SK-N-SH (cell line): ENCODE measurements around the gene SLC35D2. TPM values are rescaled to one million over a fixed set of nuclear protein-coding genes. Genes with fewer than 3 reads are reported as not detected.

ENCODE experiments used
- CTCF ChIA-PET: fragments of 300-600, 350-600 bp; formaldehyde crosslinking; extraction: SDS; loops from one replicate; lab custom pipeline; 2021; lab: Yijun Ruan, JAX
- POLR2A ChIA-PET: fragments of 350-600 bp; sonication (Branson Sonifier 250); formaldehyde crosslinking; extraction: SDS; loops from one replicate; lab custom pipeline; 2020; ENCODE audit warnings: antibody characterized with exemption, inconsistent platforms; lab: Yijun Ruan, JAX
- DNase-seq: peaks from one replicate; pipeline ENCODE4 v3.0.0; 2012
- H2AFZ ChIP-seq: fragments of 200-600 bp; sonication (generic); 2 replicates; pipeline ENCODE4 v1.8.1; 2016; ENCODE audit warnings: antibody characterized with exemption, mild to moderate bottlenecking, low read depth
- H3F3A ChIP-seq: fragments of 200-600 bp; sonication (generic); replicated peaks from 2 replicates; pipeline ENCODE3; 2016; ENCODE audit warnings: antibody characterized with exemption, mild to moderate bottlenecking; ENCODE audit not compliant: insufficient read depth
- H3K27ac ChIP-seq, 2 experiments: fragments of 200-500 bp in 1 of 2; fragments of 200-600 bp in 1 of 2; sonication (Bioruptor generic) in 1 of 2; sonication (generic), shearing (Covaris generic) in 1 of 2; 2 replicates each; pipeline versions ENCODE4 v1.5.1 to v1.6.1; 2014 to 2016; ENCODE audit warnings: low read depth in 2 of 2, inconsistent platforms in 1 of 2, low read length in 1 of 2, mild to moderate bottlenecking in 1 of 2, mixed read lengths in 1 of 2
- H3K27me3 ChIP-seq: fragments of 200-600 bp; sonication (generic), shearing (Covaris generic); 2 replicates; pipeline ENCODE4 v1.6.1; 2016; ENCODE audit warnings: mixed run types; ENCODE audit not compliant: insufficient read depth
- H3K36me3 ChIP-seq, 2 experiments: fragments of 200-500 bp in 1 of 2; fragments of 200-600 bp in 1 of 2; sonication (Bioruptor generic) in 1 of 2; sonication (generic) in 1 of 2; replicated peaks in 1 of 2; 2 replicates each; pipeline versions ENCODE3 to v1.5.1; 2014 to 2016; ENCODE audit warnings: low read length in 1 of 2, mild to moderate bottlenecking in 1 of 2; ENCODE audit not compliant: insufficient read depth in 2 of 2, control insufficient read depth in 1 of 2
- H3K4me1 ChIP-seq, 2 experiments: fragments of 200-500 bp in 1 of 2; fragments of 200-600 bp in 1 of 2; sonication (Bioruptor generic) in 1 of 2; sonication (generic), shearing (Covaris generic) in 1 of 2; 2 replicates each; pipeline versions ENCODE4 v1.5.1 to v1.6.1; 2014 to 2016; ENCODE audit warnings: low read depth in 1 of 2, low read length in 1 of 2, mixed run types in 1 of 2; ENCODE audit not compliant: insufficient read depth in 2 of 2, control insufficient read depth in 1 of 2
- H3K4me2 ChIP-seq: fragments of 200-600 bp; sonication (generic), shearing (Covaris generic); 2 replicates; pipeline ENCODE4 v1.6.1; 2017; ENCODE audit warnings: mixed run types
- H3K4me3 ChIP-seq, 2 experiments: fragments of 200-500 bp in 1 of 2; fragments of 200-600 bp in 1 of 2; sonication (Bioruptor generic) in 1 of 2; sonication (generic), shearing (Covaris generic) in 1 of 2; 2 replicates each; pipeline versions ENCODE4 v1.5.1 to v1.8.1; 2014 to 2016; ENCODE audit warnings: low read depth in 2 of 2, inconsistent platforms in 1 of 2, low read length in 1 of 2, mild to moderate bottlenecking in 1 of 2, mixed read lengths in 1 of 2, moderate library complexity in 1 of 2
- H3K79me2 ChIP-seq: fragments of 200-600 bp; sonication (generic); 2 replicates; pipeline ENCODE4 v1.8.1; 2017; ENCODE audit warnings: mild to moderate bottlenecking; ENCODE audit not compliant: insufficient read depth
- H3K9ac ChIP-seq: fragments of 200-600 bp; sonication (generic); 2 replicates; pipeline ENCODE4 v1.6.1; 2017; ENCODE audit warnings: mixed run types
- H3K9me2 ChIP-seq: fragments of 200-600 bp; sonication (generic); 2 replicates; pipeline ENCODE4 v1.6.1; 2017; ENCODE audit warnings: mixed run types
- H3K9me3 ChIP-seq: fragments of 200-600 bp; sonication (generic); 2 replicates; pipeline ENCODE4 v1.6.1; 2017; ENCODE audit warnings: mixed run types, mild to moderate bottlenecking, moderate library complexity
- H4K20me1 ChIP-seq: fragments of 200-600 bp; sonication (generic); 2 replicates; pipeline ENCODE4 v1.6.1; 2017; ENCODE audit warnings: mild to moderate bottlenecking, mixed run types; ENCODE audit not compliant: insufficient read depth
- CHD2 ChIP-seq: fragments of 150-350 bp; IDR thresholded peaks from 2 replicates; pipeline ENCODE4 v1.6.1; 2018; ENCODE audit warnings: low read length; ENCODE audit not compliant: partially characterized antibody
- GABPA ChIP-seq: IDR thresholded peaks from 2 replicates; pipeline ENCODE4 v1.4.0; 2012; ENCODE audit warnings: low read depth, mild to moderate bottlenecking
- GATA2 ChIP-seq: sonication (generic); formaldehyde crosslinking; IDR thresholded peaks from 2 replicates; pipeline ENCODE4 v1.5.0; 2020; ENCODE audit warnings: mild to moderate bottlenecking, missing genetic modification reagents
- MEF2A ChIP-seq: IDR thresholded peaks from 2 replicates; pipeline ENCODE4 v1.4.0; 2012; ENCODE audit warnings: low read depth, borderline replicate concordance
- NFIC ChIP-seq: IDR thresholded peaks from 2 replicates; pipeline ENCODE4 v1.4.0; 2012; ENCODE audit warnings: borderline replicate concordance
- NRF1 ChIP-seq: IDR thresholded peaks from 2 replicates; pipeline ENCODE4 v1.6.1; 2012; ENCODE audit warnings: low read depth, mild to moderate bottlenecking, low read length
- RAD21 ChIP-seq: IDR thresholded peaks from 2 replicates; pipeline ENCODE4 v1.6.1; 2012; ENCODE audit warnings: mild to moderate bottlenecking, low read length
- RCOR1 ChIP-seq: fragments of 150-350 bp; IDR thresholded peaks from 2 replicates; pipeline ENCODE4 v1.6.1; 2017; ENCODE audit warnings: antibody characterized with exemption, low read length
- SIN3A ChIP-seq: IDR thresholded peaks from 2 replicates; pipeline ENCODE4 v1.6.1; 2012; ENCODE audit warnings: low read depth, mild to moderate bottlenecking, low read length, moderate library complexity, borderline replicate concordance
- TCF12 ChIP-seq: IDR thresholded peaks from 2 replicates; pipeline ENCODE4 v1.4.0; 2012
- TEAD4 ChIP-seq: IDR thresholded peaks from 2 replicates; pipeline ENCODE4 v1.4.0; 2012; ENCODE audit warnings: mild to moderate bottlenecking, borderline replicate concordance; ENCODE audit not compliant: insufficient read depth
- YY1 ChIP-seq: IDR thresholded peaks from 2 replicates; pipeline ENCODE4 v1.4.0; 2012; ENCODE audit warnings: low read depth, mild to moderate bottlenecking
- WGBS: methylation state at CpG from one replicate; pipeline ENCODE4 v1.1.6; 2017; ENCODE audit warnings: low lambda C conversion rate; 5-methylcytosine and 5-hydroxymethylcytosine counted together
- polyA plus RNA-seq, 3 experiments: library from polyadenylated mRNA; depleted of rRNA; stranded (reverse); fragments of >200 nt; gene quantifications; 2 replicates each; pipeline ENCODE4 v1.2.3, GENCODE V29; 2012
- TF ChIP-seq, protein P1 (sequence below): fragments of 150-350 bp; IDR thresholded peaks from 2 replicates; pipeline ENCODE4 v1.6.1; 2017; ENCODE audit warnings: antibody characterized with exemption, low read length, low read depth, borderline replicate concordance
- TF ChIP-seq, protein P2 (sequence below): IDR thresholded peaks from 2 replicates; pipeline ENCODE4 v1.6.1; 2012; ENCODE audit warnings: mild to moderate bottlenecking, low read depth, low read length, moderate library complexity
- TF ChIP-seq, protein P3 (sequence below): IDR thresholded peaks from 2 replicates; pipeline ENCODE4 v1.4.0; 2012; ENCODE audit warnings: low read depth, borderline replicate concordance
- TF ChIP-seq, protein P4 (sequence below): fragments of 150-350 bp; IDR thresholded peaks from 2 replicates; pipeline ENCODE4 v1.6.1; 2016; ENCODE audit warnings: mild to moderate bottlenecking, low read depth, low read length
- TF ChIP-seq, protein P5 (sequence below): IDR thresholded peaks from 2 replicates; pipeline ENCODE4; 2012

Gene SLC35D2
- polyA plus RNA-seq, 1 of the 3 experiments (the other 2 are of a cell fraction) = 26.1 TPM

DNA sequence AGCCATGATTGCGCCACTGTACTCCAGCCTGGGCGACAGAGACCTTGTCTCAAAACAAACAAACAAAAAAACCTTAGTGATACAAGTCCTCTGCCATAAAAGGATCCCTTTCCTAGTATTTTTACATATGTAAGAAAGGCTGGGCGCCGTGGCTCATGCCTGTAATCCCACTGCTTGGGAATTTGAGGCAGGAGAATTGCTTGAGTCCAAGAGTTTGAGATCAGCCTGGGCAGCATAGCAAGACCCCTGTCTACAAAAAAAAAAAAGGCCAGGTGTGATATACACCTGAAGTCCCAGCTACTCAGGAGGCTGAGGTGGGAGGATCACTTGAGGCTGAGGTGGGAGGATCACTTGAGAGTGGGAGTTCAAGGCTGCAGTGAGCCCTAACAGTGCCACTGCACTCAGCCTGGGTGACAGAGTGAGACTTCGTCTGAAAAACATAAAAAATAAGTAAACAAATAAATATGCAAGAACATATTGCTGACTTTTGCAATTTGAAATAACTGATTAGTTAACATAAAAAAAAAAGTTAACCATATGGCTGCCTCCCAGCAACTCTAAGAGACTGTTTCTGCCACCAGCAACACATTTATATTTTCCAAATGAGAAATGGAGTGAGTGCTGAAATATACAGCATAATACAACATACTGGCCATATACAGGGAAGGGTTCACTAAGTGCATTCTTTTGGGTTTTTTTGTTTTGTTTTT is 27.8 kb upstream of the SLC35D2 start (continued):
- TF ChIP-seq MEF2A = no peak
- TF ChIP-seq RCOR1 = no peak

DNA sequence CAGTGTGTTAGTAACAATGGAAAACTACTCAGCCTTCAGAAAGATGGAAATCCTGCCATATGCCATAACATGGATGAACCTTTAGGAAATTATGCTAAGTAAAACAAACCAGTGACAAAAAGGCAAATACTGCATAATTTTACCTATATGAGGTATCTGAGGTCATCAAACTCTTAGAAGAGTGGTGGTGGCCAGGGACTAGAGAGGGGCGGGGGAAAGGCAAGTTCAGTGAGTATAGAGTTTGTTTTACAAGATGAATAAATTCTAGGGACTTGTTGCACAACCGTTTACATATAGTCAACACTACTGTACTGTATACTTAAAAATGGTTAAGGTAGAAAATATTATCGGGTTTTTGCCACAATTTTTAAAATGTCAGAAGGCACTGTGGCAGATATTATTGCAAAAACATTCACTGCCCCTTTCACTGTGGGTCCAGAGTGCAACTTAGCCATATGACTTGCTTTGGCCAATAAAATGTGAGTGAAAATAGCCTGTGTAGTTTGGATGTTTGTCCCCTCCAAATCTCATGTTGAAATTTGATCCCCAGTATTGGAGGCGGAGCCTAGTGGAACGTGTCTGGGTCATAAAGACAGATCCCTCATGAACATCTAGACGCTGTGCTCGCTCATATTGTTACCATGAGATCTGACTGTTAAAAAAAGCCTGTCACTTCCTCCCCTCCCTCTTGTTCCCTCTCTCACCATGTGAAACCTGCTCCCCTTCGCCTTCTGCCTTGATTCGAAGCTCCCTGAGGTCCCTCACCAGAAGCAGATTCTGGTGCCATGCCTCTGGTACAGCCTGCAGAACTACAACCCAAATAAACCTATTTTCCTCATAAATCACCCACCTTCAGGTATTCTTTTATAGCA is 25.1 kb upstream of the SLC35D2 start:
- no peak for DNase-seq
- Histone ChIP-seq H3K9me3 (no peaks in the 10 kb centered on the region), H4K20me1 (no peaks in the 10 kb centered on the region)
- CTCF ChIA-PET = no interaction called here
- TF ChIP-seq, protein P1, sequence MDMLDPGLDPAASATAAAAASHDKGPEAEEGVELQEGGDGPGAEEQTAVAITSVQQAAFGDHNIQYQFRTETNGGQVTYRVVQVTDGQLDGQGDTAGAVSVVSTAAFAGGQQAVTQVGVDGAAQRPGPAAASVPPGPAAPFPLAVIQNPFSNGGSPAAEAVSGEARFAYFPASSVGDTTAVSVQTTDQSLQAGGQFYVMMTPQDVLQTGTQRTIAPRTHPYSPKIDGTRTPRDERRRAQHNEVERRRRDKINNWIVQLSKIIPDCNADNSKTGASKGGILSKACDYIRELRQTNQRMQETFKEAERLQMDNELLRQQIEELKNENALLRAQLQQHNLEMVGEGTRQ = no peak
- TF ChIP-seq GABPA (no peak), SIN3A (no peak), MEF2A (no peak), YY1 (no peak), NFIC (no peak), RAD21 (no peak), NRF1 (no peak), GATA2 (CRISPR knock-in tag) (no peak), RCOR1 (no peak), TEAD4 (no peak), CHD2 (no peak), TCF12 (no peak)
- TF ChIP-seq, protein P2, sequence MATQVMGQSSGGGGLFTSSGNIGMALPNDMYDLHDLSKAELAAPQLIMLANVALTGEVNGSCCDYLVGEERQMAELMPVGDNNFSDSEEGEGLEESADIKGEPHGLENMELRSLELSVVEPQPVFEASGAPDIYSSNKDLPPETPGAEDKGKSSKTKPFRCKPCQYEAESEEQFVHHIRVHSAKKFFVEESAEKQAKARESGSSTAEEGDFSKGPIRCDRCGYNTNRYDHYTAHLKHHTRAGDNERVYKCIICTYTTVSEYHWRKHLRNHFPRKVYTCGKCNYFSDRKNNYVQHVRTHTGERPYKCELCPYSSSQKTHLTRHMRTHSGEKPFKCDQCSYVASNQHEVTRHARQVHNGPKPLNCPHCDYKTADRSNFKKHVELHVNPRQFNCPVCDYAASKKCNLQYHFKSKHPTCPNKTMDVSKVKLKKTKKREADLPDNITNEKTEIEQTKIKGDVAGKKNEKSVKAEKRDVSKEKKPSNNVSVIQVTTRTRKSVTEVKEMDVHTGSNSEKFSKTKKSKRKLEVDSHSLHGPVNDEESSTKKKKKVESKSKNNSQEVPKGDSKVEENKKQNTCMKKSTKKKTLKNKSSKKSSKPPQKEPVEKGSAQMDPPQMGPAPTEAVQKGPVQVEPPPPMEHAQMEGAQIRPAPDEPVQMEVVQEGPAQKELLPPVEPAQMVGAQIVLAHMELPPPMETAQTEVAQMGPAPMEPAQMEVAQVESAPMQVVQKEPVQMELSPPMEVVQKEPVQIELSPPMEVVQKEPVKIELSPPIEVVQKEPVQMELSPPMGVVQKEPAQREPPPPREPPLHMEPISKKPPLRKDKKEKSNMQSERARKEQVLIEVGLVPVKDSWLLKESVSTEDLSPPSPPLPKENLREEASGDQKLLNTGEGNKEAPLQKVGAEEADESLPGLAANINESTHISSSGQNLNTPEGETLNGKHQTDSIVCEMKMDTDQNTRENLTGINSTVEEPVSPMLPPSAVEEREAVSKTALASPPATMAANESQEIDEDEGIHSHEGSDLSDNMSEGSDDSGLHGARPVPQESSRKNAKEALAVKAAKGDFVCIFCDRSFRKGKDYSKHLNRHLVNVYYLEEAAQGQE = no peak
- TF ChIP-seq, protein P3, sequence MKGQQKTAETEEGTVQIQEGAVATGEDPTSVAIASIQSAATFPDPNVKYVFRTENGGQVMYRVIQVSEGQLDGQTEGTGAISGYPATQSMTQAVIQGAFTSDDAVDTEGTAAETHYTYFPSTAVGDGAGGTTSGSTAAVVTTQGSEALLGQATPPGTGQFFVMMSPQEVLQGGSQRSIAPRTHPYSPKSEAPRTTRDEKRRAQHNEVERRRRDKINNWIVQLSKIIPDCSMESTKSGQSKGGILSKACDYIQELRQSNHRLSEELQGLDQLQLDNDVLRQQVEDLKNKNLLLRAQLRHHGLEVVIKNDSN = no peak
- TF ChIP-seq, protein P4, sequence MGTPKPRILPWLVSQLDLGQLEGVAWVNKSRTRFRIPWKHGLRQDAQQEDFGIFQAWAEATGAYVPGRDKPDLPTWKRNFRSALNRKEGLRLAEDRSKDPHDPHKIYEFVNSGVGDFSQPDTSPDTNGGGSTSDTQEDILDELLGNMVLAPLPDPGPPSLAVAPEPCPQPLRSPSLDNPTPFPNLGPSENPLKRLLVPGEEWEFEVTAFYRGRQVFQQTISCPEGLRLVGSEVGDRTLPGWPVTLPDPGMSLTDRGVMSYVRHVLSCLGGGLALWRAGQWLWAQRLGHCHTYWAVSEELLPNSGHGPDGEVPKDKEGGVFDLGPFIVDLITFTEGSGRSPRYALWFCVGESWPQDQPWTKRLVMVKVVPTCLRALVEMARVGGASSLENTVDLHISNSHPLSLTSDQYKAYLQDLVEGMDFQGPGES = no peak
- TF ChIP-seq, protein P5, sequence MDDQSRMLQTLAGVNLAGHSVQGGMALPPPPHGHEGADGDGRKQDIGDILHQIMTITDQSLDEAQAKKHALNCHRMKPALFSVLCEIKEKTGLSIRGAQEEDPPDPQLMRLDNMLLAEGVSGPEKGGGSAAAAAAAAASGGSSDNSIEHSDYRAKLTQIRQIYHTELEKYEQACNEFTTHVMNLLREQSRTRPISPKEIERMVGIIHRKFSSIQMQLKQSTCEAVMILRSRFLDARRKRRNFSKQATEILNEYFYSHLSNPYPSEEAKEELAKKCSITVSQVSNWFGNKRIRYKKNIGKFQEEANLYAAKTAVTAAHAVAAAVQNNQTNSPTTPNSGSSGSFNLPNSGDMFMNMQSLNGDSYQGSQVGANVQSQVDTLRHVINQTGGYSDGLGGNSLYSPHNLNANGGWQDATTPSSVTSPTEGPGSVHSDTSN = no peak
- TF ChIP-seq, all 33 proteins: peak for 0
- H3K79me2 ChIP-seq = peaks cover 96% of the 10 kb centered on the region
- H3K9me2 ChIP-seq = no peaks in the 10 kb centered on the region
- H3K4me2 ChIP-seq = no peak overlapping the region
- POLR2A ChIA-PET = no interaction called here
- no peak overlapping the region for H3K27ac ChIP-seq
- H3K27me3 ChIP-seq = no peaks in the 10 kb centered on the region
- 91% methylated on average over 9 of the region's 9 CpGs for WGBS
- H2AFZ ChIP-seq = no peak overlapping the region
- no peak overlapping the region for H3K9ac ChIP-seq
- H3K4me3 ChIP-seq = no peak overlapping the region; a peak in 1 of 4 replicates
- H3F3A ChIP-seq = peaks cover 8% of the 10 kb centered on the region
- peaks cover 0 to 2% of the 10 kb centered on the region in 2 experiments; a peak in 1 of 4 replicates for H3K4me1 ChIP-seq
- H3K36me3 ChIP-seq = no peaks in the 10 kb centered on the region
